Body of pancreas (tissue), 4 donors: ENCODE results near the gene INSR.

ENCODE experiments used
- CTCF ChIP-seq, 7 experiments: fragments of 450-650 bp in 4 of 7; fragments of 200-600 bp in 3 of 7; sonication (generic) in 3 of 7; IDR thresholded peaks; one replicate each; pipeline ENCODE4 v1.5.1; 2016 to 2019; ENCODE audit warnings: antibody characterized with exemption in 7 of 7
- POLR2A ChIP-seq, 3 donors: fragments of 450-650 bp; IDR thresholded peaks; one replicate each; pipeline ENCODE4 v1.6.1; 2016; ENCODE audit warnings: antibody characterized with exemption in 3 of 3, mild to moderate bottlenecking in 2 of 3

- TF ChIP-seq POLR2A (IDR thresholded peaks at IDR 0.05) (no peak), CTCF (IDR thresholded peaks at IDR 0.05) (no peak)
Measured at GRCh38 chr19:7202888-7203287, 91.3 kb downstream of the INSR start.
